Measurements from ENCODE around the gene PSMF1. TPM values are rescaled to one million over a fixed set of nuclear protein-coding genes. Genes with fewer than 3 reads are reported as not detected.
"Not testable (repeated sequence)": the region's sequence is repeated elsewhere in the genome, so short reads cannot be mapped to it uniquely, and the experiment has no call there.

Gene PSMF1
- polyA plus RNA-seq, 2 donors = 24.2 to 72.5 TPM

DNA sequence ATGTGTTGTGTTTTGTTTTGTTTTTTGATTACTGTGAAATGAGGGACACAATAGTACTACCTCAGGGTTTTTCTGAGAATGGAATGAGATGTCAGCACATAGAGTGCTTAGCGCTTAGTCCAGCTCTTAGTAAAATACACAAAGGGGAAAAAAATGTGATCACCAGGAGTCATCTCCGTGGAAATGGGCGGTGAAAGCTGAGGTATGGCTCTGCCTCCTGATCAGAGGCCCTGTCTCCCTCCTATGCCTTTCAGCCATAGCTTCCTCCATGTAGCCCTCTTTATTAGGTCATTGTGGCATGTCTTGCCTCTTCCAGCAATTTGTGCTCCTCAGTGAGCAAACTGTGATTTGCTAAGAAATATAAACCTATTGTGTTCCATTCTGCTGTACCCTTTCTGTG lies 13.0 kb downstream of the PSMF1 start:
- Histone ChIP-seq H3K36me3 (ENCODE audit: control insufficient read depth in 2 of 2, insufficient read depth in 2 of 2, low read length in 1 of 2) (peaks cover 23 to 34% of the 10 kb centered on the region in 2 donors), H3K27me3 (ENCODE audit: control insufficient read depth in 1 of 2, insufficient read depth in 2 of 2, low read length in 2 of 2) (no peaks in the 10 kb centered on the region)
- WGBS, 2 donors = 96 to 100% methylated on average over 3 of the region's 3 CpGs

DNA sequence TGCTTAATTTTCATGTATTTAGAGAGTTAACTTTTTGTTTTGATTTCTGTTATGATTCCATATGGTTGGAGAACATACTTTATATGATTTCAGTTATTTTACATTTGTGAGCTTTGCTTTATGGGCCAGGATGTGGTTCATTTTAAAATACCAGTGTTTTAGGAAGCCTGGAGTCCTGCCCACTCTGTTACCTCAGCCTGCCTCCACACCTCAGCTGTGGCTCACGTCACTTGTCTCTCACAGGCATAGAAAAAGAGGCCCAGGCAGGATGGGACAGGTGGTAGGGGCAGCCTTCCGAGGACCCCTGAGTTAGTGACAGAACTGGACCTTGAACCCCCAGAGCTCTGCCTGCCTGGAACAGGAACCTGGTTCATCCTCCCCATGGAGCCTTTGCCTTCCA lies 16.0 kb downstream of the PSMF1 start:
- Histone ChIP-seq H3K27me3 (ENCODE audit: control insufficient read depth in 1 of 2, insufficient read depth in 2 of 2, low read length in 2 of 2) (no peaks in the 10 kb centered on the region), H3K4me3 (ENCODE audit: low read depth in 1 of 2, low read length in 2 of 2) (no peak overlapping the region), H3K9me3 (ENCODE audit: control insufficient read depth in 2 of 2, insufficient read depth in 1 of 2, low read depth in 1 of 2, low read length in 1 of 2) (no peaks in the 10 kb centered on the region), H3K4me1 (ENCODE audit: control insufficient read depth in 2 of 2, insufficient read depth in 2 of 2, low read length in 1 of 2) (no peaks in the 10 kb centered on the region), H3K27ac (ENCODE audit: low read depth in 2 of 2, low read length in 1 of 2) (no peak overlapping the region), H3K36me3 (ENCODE audit: control insufficient read depth in 2 of 2, insufficient read depth in 2 of 2, low read length in 1 of 2) (peaks cover 12 to 25% of the 10 kb centered on the region in 2 donors)
- WGBS, 2 donors = 75 to 93% methylated on average over 2 of the region's 2 CpGs

More for the DNA sequence above, 13.0 kb downstream of the PSMF1 start:
- H3K4me3 ChIP-seq (ENCODE audit: low read depth in 1 of 2, low read length in 2 of 2) = no peak overlapping the region
- no peaks in the 10 kb centered on the region for H3K4me1 ChIP-seq (ENCODE audit: control insufficient read depth in 2 of 2, insufficient read depth in 2 of 2, low read length in 1 of 2)
- no peaks in the 10 kb centered on the region for H3K9me3 ChIP-seq (ENCODE audit: control insufficient read depth in 2 of 2, insufficient read depth in 1 of 2, low read depth in 1 of 2, low read length in 1 of 2)
- H3K27ac ChIP-seq (ENCODE audit: low read depth in 2 of 2, low read length in 1 of 2) = no peak overlapping the region

DNA sequence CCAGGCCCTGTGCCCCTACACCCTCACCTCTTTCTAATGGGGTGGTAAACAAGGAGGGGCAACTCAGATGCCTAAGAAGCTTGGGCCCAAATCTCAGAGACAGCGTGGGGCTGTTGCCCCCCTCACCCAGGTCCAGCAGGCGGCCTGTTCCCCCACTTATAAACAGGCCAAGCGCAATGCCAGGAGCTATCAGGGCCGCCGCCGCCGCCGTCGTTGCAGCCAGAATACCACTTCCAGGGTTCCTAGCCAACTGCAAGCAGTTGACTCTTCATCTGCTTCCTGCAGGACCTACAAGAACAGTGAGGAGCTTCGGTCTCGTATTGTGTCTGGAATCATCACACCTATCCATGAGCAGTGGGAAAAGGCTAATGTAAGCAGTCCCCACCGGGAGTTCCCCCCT lies 16.4 kb downstream of the PSMF1 start:
- H3K4me3 ChIP-seq (ENCODE audit: low read depth in 1 of 2, low read length in 2 of 2) = no peak overlapping the region
- no peaks in the 10 kb centered on the region for H3K4me1 ChIP-seq (ENCODE audit: control insufficient read depth in 2 of 2, insufficient read depth in 2 of 2, low read length in 1 of 2)
- no peaks in the 10 kb centered on the region for H3K27me3 ChIP-seq (ENCODE audit: control insufficient read depth in 1 of 2, insufficient read depth in 2 of 2, low read length in 2 of 2)
- H3K36me3 ChIP-seq (ENCODE audit: control insufficient read depth in 2 of 2, insufficient read depth in 2 of 2, low read length in 1 of 2) = peaks cover 9 to 24% of the 10 kb centered on the region in 2 donors
- H3K27ac ChIP-seq (ENCODE audit: low read depth in 2 of 2, low read length in 1 of 2) = no peak overlapping the region
- WGBS, 2 donors = 94 to 97% methylated on average over 12 of the region's 12 CpGs
- H3K9me3 ChIP-seq (ENCODE audit: control insufficient read depth in 2 of 2, insufficient read depth in 1 of 2, low read depth in 1 of 2, low read length in 1 of 2) = no peaks in the 10 kb centered on the region

DNA sequence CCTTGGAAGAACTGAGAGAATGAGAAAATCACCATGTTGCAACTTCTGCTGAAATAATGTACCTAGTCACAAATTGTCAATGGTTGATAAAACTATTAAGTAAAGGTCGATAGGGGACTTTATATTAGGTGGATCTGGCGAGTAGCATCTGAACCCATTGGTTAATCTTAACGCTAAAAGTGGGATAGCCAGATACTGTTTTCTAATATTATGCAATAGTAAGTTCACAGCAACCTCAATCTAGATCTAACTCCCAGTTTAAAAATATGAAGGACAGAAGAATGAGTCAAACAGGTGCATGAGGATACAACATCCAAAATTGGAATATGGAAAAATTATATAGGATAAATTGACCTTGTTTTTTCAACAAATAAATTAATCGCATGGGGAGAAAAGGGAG lies 18.8 kb downstream of the PSMF1 start:
- no peaks in the 10 kb centered on the region for H3K4me1 ChIP-seq (ENCODE audit: control insufficient read depth in 2 of 2, insufficient read depth in 2 of 2, low read length in 1 of 2)
- H3K9me3 ChIP-seq (ENCODE audit: control insufficient read depth in 2 of 2, insufficient read depth in 1 of 2, low read depth in 1 of 2, low read length in 1 of 2) = no peaks in the 10 kb centered on the region
- H3K4me3 ChIP-seq (ENCODE audit: low read depth in 1 of 2, low read length in 2 of 2) = no peak overlapping the region
- no peaks in the 10 kb centered on the region for H3K27me3 ChIP-seq (ENCODE audit: control insufficient read depth in 1 of 2, insufficient read depth in 2 of 2, low read length in 2 of 2)
- H3K36me3 ChIP-seq (ENCODE audit: control insufficient read depth in 2 of 2, insufficient read depth in 2 of 2, low read length in 1 of 2) = peaks cover 9 to 14% of the 10 kb centered on the region in 2 donors
- 81 to 83% methylated on average over 4 of the region's 4 CpGs for WGBS, 2 donors
- no peak overlapping the region for H3K27ac ChIP-seq (ENCODE audit: low read depth in 2 of 2, low read length in 1 of 2)

DNA sequence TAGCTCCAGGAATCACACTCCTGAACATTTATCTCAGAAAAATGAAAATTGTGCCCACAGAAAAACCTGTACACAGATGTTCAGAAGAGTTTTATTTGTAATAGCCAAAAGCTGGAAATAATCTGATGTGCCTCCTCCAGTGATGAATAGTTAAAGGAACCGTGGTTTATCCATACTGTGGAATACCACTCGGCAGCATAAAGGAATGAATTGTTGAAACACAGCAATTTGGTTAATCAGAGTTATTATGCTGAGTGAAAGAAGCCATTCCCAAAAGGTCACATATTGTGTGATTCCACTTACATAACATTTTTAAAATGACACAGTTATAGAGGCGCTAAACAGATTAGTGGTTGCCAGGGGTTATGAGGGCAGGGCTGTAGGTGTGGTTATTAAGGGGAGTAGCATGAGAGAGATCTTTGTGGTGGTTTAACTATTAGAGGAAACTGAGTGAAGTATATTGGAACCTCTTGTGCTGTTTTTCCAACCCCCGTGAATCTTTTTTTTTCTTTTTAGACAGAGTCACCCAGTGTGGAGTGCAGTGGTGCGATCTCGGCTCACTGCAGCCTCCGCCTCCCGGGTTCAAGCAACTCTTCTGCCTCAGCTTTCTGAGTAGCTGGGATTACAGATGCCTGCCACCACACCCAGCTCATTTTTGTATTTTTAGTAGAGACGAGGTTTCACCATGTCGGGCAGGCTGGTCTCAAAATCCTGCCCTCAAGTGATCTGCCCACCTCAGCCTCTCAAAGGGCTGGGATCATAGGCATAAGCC lies 26.2 kb downstream of the PSMF1 start:
- no peak overlapping the region for H3K4me3 ChIP-seq (ENCODE audit: low read depth in 1 of 2, low read length in 2 of 2)
- no peaks in the 10 kb centered on the region for H3K27me3 ChIP-seq (ENCODE audit: control insufficient read depth in 1 of 2, insufficient read depth in 2 of 2, low read length in 2 of 2)
- 83 to 87% methylated on average over 10 of the region's 10 CpGs for WGBS, 2 donors
- H3K4me1 ChIP-seq (ENCODE audit: control insufficient read depth in 2 of 2, insufficient read depth in 2 of 2, low read length in 1 of 2) = no peaks in the 10 kb centered on the region
- H3K27ac ChIP-seq (ENCODE audit: low read depth in 2 of 2, low read length in 1 of 2) = no peak overlapping the region
- H3K9me3 ChIP-seq (ENCODE audit: control insufficient read depth in 2 of 2, insufficient read depth in 1 of 2, low read depth in 1 of 2, low read length in 1 of 2) = no peaks in the 10 kb centered on the region
- H3K36me3 ChIP-seq (ENCODE audit: control insufficient read depth in 2 of 2, insufficient read depth in 2 of 2, low read length in 1 of 2) = peaks cover 7 to 12% of the 10 kb centered on the region in 2 donors

DNA sequence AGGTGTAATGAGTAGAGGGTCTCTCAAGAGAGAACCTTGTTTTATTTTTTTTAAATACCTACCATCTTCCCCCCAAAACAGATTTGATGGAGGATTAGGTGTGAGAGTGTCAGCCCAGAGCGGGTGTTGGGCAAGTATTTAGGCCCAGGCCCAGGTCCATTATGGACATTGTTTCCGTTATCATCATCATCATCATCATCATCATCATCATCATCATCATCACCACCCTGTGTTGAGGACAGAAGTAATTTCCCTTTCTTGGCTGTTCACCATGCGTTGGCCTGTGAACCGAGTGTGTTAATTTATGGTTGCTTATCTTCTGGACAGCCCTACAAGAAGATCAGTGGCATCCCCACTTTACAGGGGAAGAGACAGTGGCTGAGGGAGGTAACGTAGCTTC lies 28.6 kb downstream of the PSMF1 start:
- no peak overlapping the region for H3K27ac ChIP-seq (ENCODE audit: low read depth in 2 of 2, low read length in 1 of 2)
- 91 to 95% methylated on average over 5 of the region's 5 CpGs for WGBS, 2 donors
- H3K4me3 ChIP-seq (ENCODE audit: low read depth in 1 of 2, low read length in 2 of 2) = no peak overlapping the region
- peaks cover 7 to 14% of the 10 kb centered on the region in 2 donors for H3K36me3 ChIP-seq (ENCODE audit: control insufficient read depth in 2 of 2, insufficient read depth in 2 of 2, low read length in 1 of 2)
- no peaks in the 10 kb centered on the region for H3K9me3 ChIP-seq (ENCODE audit: control insufficient read depth in 2 of 2, insufficient read depth in 1 of 2, low read depth in 1 of 2, low read length in 1 of 2)
- H3K4me1 ChIP-seq (ENCODE audit: control insufficient read depth in 2 of 2, insufficient read depth in 2 of 2, low read length in 1 of 2) = no peaks in the 10 kb centered on the region
- no peaks in the 10 kb centered on the region for H3K27me3 ChIP-seq (ENCODE audit: control insufficient read depth in 1 of 2, insufficient read depth in 2 of 2, low read length in 2 of 2)

DNA sequence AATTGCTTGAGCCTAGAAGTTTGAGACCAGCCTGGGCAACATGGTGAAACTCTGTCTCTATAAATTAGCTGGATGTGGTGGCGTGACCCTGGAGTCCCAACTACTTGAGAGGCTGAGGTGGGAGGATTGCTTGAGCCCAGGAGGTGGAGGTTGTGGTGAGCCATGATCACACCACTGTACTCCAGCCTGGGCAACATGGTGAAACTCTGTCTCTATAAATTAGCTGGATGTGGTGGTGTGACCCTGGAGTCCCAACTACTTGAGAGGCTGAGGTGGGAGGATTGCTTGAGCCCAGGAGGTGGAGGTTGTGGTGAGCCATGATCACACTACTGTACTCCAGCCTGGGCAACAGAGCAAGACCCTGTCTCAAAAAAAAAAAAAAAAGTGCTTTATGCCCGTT lies 31.4 kb downstream of the PSMF1 start:
- H3K27me3 ChIP-seq (ENCODE audit: control insufficient read depth in 1 of 2, insufficient read depth in 2 of 2, low read length in 2 of 2); H3K4me3 ChIP-seq (ENCODE audit: low read depth in 1 of 2, low read length in 2 of 2); H3K4me1 ChIP-seq (ENCODE audit: control insufficient read depth in 2 of 2, insufficient read depth in 2 of 2, low read length in 1 of 2); H3K9me3 ChIP-seq (ENCODE audit: control insufficient read depth in 2 of 2, insufficient read depth in 1 of 2, low read depth in 1 of 2, low read length in 1 of 2); H3K27ac ChIP-seq (ENCODE audit: low read depth in 2 of 2, low read length in 1 of 2): not testable (repeated sequence)
- H3K36me3 ChIP-seq (ENCODE audit: control insufficient read depth in 2 of 2, insufficient read depth in 2 of 2, low read length in 1 of 2) = peaks cover 5 to 17% of the 10 kb centered on the region in 2 donors
- 86 to 97% methylated on average over 2 of the region's 2 CpGs for WGBS, 2 donors

DNA sequence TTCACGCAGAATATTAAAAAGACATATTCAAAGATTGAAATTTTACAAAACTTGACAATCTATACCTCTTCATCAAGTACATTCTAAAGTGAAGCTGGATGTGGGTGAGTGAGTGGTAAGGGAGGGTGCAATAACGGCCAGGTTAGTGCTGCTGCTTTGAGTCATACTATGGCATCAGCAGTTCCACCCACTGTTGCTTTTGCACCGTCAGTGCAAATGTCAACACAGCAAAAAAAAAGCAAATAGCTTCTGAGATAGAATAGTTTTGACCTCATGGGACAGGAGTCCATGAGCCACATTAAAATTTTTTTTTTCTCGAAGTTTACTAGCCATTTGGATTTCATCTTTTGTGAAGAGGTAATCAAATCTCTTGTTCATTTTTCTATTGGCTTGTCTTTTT lies 31.8 kb downstream of the PSMF1 start:
- 63 to 67% methylated on average over 4 of the region's 4 CpGs for WGBS, 2 donors
- Histone ChIP-seq H3K36me3 (ENCODE audit: control insufficient read depth in 2 of 2, insufficient read depth in 2 of 2, low read length in 1 of 2) (peaks cover 4 to 19% of the 10 kb centered on the region in 2 donors), H3K27me3 (ENCODE audit: control insufficient read depth in 1 of 2, insufficient read depth in 2 of 2, low read length in 2 of 2) (no peaks in the 10 kb centered on the region), H3K9me3 (ENCODE audit: control insufficient read depth in 2 of 2, insufficient read depth in 1 of 2, low read depth in 1 of 2, low read length in 1 of 2) (no peaks in the 10 kb centered on the region), H3K27ac (ENCODE audit: low read depth in 2 of 2, low read length in 1 of 2) (no peak overlapping the region), H3K4me3 (ENCODE audit: low read depth in 1 of 2, low read length in 2 of 2) (no peak overlapping the region), H3K4me1 (ENCODE audit: control insufficient read depth in 2 of 2, insufficient read depth in 2 of 2, low read length in 1 of 2) (no peaks in the 10 kb centered on the region)

DNA sequence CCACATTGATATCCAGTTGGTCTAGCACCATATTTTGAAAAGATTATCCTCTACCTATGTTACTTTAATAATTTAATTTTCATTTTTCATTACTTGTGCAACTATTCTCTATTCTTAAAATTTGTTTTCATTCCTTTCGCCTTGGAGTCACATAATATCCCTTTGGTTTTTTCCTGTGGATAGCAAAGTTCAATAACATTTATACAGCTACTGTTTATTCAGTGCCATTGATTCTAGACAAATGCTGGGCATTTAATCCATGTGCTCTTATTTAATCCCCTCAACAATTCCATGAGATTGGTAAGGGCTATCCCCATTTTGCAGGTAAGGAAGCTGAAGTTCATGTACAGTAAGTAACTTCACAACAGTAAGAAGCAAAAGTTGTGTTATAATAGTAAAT lies 32.6 kb downstream of the PSMF1 start:
- H3K4me3 ChIP-seq (ENCODE audit: low read depth in 1 of 2, low read length in 2 of 2) = no peak overlapping the region
- no peaks in the 10 kb centered on the region for H3K4me1 ChIP-seq (ENCODE audit: control insufficient read depth in 2 of 2, insufficient read depth in 2 of 2, low read length in 1 of 2)
- no peaks in the 10 kb centered on the region for H3K27me3 ChIP-seq (ENCODE audit: control insufficient read depth in 1 of 2, insufficient read depth in 2 of 2, low read length in 2 of 2)
- no peaks in the 10 kb centered on the region for H3K9me3 ChIP-seq (ENCODE audit: control insufficient read depth in 2 of 2, insufficient read depth in 1 of 2, low read depth in 1 of 2, low read length in 1 of 2)
- WGBS, 2 donors = 95 to 97% methylated on average over 1 of the region's 1 CpG
- peaks cover 8 to 23% of the 10 kb centered on the region in 2 donors for H3K36me3 ChIP-seq (ENCODE audit: control insufficient read depth in 2 of 2, insufficient read depth in 2 of 2, low read length in 1 of 2)
- H3K27ac ChIP-seq (ENCODE audit: low read depth in 2 of 2, low read length in 1 of 2) = no peak overlapping the region

DNA sequence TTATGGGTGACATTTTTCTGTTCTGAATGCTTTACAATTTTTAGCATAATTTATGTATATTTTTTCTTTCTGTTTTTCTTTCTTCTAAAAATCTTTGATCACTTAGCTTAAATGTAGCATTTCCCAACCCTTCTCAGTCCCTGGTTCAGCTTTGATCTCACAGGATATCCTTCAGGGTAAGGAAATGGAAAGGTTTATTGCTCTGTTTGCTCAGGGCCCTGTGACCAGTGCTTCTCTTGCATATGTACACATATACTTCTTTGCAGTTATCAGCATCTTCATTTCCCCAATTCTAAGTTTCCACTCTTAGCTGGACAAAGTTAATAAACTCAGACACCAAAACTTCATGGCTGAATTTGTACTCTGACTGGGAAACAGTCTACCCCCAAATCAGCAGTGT lies 35.8 kb downstream of the PSMF1 start:
- H3K27ac ChIP-seq (ENCODE audit: low read depth in 2 of 2, low read length in 1 of 2) = no peak overlapping the region

More for the DNA sequence above, 35.8 kb downstream of the PSMF1 start:
- Histone ChIP-seq H3K9me3 (ENCODE audit: control insufficient read depth in 2 of 2, insufficient read depth in 1 of 2, low read depth in 1 of 2, low read length in 1 of 2) (no peaks in the 10 kb centered on the region), H3K4me3 (ENCODE audit: low read depth in 1 of 2, low read length in 2 of 2) (no peak overlapping the region), H3K4me1 (ENCODE audit: control insufficient read depth in 2 of 2, insufficient read depth in 2 of 2, low read length in 1 of 2) (no peaks in the 10 kb centered on the region), H3K36me3 (ENCODE audit: control insufficient read depth in 2 of 2, insufficient read depth in 2 of 2, low read length in 1 of 2) (peaks cover 5 to 11% of the 10 kb centered on the region in 2 donors), H3K27me3 (ENCODE audit: control insufficient read depth in 1 of 2, insufficient read depth in 2 of 2, low read length in 2 of 2) (no peaks in the 10 kb centered on the region)
